ENCODE data around the gene GRM8.
"Not testable (repeated sequence)": the region's sequence is repeated elsewhere in the genome, so short reads cannot be mapped to it uniquely, and the experiment has no call there.

GRM8 gene

GRCh38 chr7:126924477-126924876, 328.3 kb downstream of the GRM8 start:
- no peak for DNase-seq (ENCODE audit: low read depth in 2 of 2)

- DNase-seq (ENCODE audit: low read depth in 2 of 2), result not testable (repeated sequence)
These were observed 341.1 kb downstream of the GRM8 start for GRCh38 chr7:126911627-126912026.

GRCh38 chr7:126908564-126908963, 344.2 kb downstream of the GRM8 start:
- DNase-seq (ENCODE audit: low read depth in 2 of 2), result not testable (repeated sequence)

GRCh38 chr7:126907657-126908056, 345.1 kb downstream of the GRM8 start:
- DNase-seq (ENCODE audit: low read depth in 2 of 2), result not testable (repeated sequence)

- not testable (repeated sequence) for DNase-seq (ENCODE audit: low read depth in 2 of 2)
These were observed 347.5 kb downstream of the GRM8 start for GRCh38 chr7:126905255-126905654.

- DNase-seq (ENCODE audit: low read depth in 2 of 2), result not testable (repeated sequence)
These were observed 351.5 kb downstream of the GRM8 start for GRCh38 chr7:126901041-126901765.

- DNase-seq (ENCODE audit: low read depth in 2 of 2), result not testable (repeated sequence)
These were observed 364.8 kb downstream of the GRM8 start for GRCh38 chr7:126887980-126888379.

- not testable (repeated sequence) for DNase-seq (ENCODE audit: low read depth in 2 of 2)
These were observed 365.2 kb downstream of the GRM8 start for GRCh38 chr7:126887560-126887959.

GRCh38 chr7:126882730-126883129, 370.0 kb downstream of the GRM8 start:
- not testable (repeated sequence) for DNase-seq (ENCODE audit: low read depth in 2 of 2)

- DNase-seq (ENCODE audit: low read depth in 2 of 2), result not testable (repeated sequence)
These were observed 370.8 kb downstream of the GRM8 start for GRCh38 chr7:126881908-126882307.

- DNase-seq (ENCODE audit: low read depth in 2 of 2), result no peak
These were observed 371.4 kb downstream of the GRM8 start for GRCh38 chr7:126881315-126881714.

GRCh38 chr7:126876536-126876935, 376.2 kb downstream of the GRM8 start:
- DNase-seq (ENCODE audit: low read depth in 2 of 2), result not testable (repeated sequence)

- no peak for DNase-seq (ENCODE audit: low read depth in 2 of 2)
These were observed 395.9 kb downstream of the GRM8 start for GRCh38 chr7:126856691-126857291.

GRCh38 chr7:126845331-126845730, 407.4 kb downstream of the GRM8 start:
- DNase-seq (ENCODE audit: low read depth in 2 of 2), result no peak

- DNase-seq (ENCODE audit: low read depth in 2 of 2), result no peak
These were observed 408.9 kb downstream of the GRM8 start for GRCh38 chr7:126843883-126844282.

- no peak for DNase-seq (ENCODE audit: low read depth in 2 of 2)
These were observed 409.4 kb downstream of the GRM8 start for GRCh38 chr7:126843336-126843735.

- no peak for DNase-seq (ENCODE audit: low read depth in 2 of 2)
These were observed 410.3 kb downstream of the GRM8 start for GRCh38 chr7:126842451-126842850.

- no peak for DNase-seq (ENCODE audit: low read depth in 2 of 2)
These were observed 411.9 kb downstream of the GRM8 start for GRCh38 chr7:126840869-126841268.

GRCh38 chr7:126839624-126840023, 413.1 kb downstream of the GRM8 start:
- DNase-seq (ENCODE audit: low read depth in 2 of 2), result no peak

- DNase-seq (ENCODE audit: low read depth in 2 of 2), result no peak
These were observed 414.5 kb downstream of the GRM8 start for GRCh38 chr7:126838194-126838593.

- not testable (repeated sequence) for DNase-seq (ENCODE audit: low read depth in 2 of 2)
These were observed 421.5 kb downstream of the GRM8 start for GRCh38 chr7:126831241-126831640.

- no peak for DNase-seq (ENCODE audit: low read depth in 2 of 2)
These were observed 431.8 kb downstream of the GRM8 start for GRCh38 chr7:126820925-126821324.

- no peak for DNase-seq (ENCODE audit: low read depth in 2 of 2)
These were observed 433.6 kb downstream of the GRM8 start for GRCh38 chr7:126819197-126819484.

Measured in stimulated activated CD4-positive, alpha-beta T cell treated with anti-CD3 and anti-CD28 coated beads, Interleukin-4, amount 100 ng/mL, for 48 hours (primary cell).